HUDEP-2 (cell line): ENCODE data around the gene CD7.

Experiments
- DNase-seq, 76 experiments: peaks; one replicate each; lab custom pipeline; 2025; ENCODE audit not compliant: unreplicated experiment in 76 of 76; lab: John Stamatoyannopoulos, UW

CD7 gene

GRCh38 chr17:82316651-82317393, 586 bp downstream of the CD7 start:
- DNase-seq: no peak

DNA sequence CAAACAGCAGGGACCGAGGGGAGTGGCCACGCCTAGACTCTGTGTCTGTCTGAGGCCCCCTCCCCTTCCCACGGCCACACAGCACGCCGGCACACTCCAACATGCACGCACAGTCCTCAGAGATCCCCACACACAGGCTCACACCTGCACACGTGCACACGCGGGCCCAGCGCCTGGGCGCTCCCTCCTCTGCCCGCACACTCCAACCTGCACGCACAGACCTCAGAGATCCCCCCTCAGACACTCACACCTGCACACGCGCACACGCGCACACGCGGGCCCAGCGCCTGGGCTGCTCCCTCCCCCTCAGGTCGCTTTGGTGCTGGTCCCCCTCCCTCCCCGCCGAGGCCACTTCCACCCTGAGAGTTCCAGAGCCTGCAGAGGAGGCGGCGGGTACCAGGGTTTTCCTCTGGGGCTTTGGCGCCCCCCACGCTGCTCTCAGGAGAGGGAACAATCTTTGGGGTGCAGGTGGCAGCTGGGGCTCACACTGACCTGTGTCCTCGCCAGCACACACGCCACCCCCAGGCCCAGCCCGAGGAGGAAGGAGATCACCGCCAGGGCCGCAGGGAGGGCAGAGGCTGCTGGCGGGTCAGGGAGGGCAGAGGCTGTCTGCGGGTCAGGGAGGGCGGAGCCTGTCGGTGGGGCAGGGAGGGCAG, 1.6 kb downstream of the CD7 start:
- DNase-seq: no peak

DNA sequence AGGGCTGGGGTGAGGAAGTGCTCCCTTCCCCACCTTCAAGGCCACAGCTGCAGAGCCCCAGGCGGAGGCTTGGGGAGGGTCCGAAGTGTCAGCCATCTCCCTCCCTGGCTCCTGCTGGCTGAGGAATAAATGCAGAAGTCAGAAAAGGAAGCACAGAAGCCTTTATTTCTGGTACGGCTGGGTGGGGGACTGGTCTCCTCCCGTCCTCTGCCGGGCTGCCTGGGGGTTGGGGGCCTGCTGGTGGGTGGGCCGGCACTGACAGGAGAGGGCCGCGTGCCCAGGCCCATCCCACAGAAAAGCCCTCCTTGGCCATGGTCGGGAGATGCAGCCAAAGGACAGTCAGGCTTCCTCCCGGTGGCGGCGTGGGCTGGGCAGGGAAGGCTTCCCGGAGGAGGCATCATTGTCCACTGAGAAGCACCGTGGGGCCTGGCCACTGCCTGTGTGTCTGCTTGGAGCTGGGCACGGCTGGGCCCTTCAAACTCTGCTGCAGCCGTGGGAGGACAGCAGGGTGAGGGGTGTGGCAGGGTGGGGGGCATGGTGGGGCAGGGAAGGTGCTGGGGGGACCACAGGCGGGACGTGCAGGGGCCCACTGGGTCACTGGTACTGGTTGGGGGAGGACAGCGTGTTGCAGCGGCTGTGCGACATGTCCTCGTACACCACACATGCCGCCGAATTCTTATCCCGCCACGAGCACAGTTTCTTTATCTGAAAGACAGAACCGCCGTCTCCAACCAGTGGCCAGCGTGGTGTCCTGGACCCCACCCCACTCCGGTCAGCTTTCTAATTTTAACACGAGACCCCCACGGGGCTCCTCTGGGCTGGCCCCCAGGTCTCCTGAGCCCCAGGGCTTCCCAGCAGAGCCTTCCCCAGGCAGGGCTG, 2.4 kb downstream of the CD7 start:
- DNase-seq: no peak

- no peak for DNase-seq
These were observed 3.2 kb downstream of the CD7 start for GRCh38 chr17:82314012-82314726.

GRCh38 chr17:82313195-82314011, 4.0 kb downstream of the CD7 start:
- DNase-seq: no peak

DNA sequence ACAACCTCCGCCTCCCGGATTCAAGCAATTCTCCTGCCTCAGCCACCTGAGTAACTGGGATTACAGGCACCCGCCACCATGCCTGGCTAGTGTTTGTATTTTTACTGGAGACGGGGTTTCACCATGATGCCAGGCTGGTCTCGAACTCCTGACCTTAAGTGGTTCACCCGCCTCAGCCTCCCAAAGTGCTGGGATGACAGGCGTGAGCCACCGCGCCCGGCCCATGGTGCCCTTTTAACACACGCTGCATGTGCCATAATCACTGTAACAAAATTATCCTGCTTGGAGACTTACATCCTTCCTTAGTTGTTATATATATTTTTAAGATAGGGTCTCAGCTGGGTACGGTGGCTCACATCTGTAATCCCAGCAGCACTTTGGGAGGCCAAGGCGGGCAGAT, 5.4 kb downstream of the CD7 start:
- DNase-seq: no peak

- DNase-seq: no peak
These were observed 6.5 kb downstream of the CD7 start for GRCh38 chr17:82310877-82311276.

DNA sequence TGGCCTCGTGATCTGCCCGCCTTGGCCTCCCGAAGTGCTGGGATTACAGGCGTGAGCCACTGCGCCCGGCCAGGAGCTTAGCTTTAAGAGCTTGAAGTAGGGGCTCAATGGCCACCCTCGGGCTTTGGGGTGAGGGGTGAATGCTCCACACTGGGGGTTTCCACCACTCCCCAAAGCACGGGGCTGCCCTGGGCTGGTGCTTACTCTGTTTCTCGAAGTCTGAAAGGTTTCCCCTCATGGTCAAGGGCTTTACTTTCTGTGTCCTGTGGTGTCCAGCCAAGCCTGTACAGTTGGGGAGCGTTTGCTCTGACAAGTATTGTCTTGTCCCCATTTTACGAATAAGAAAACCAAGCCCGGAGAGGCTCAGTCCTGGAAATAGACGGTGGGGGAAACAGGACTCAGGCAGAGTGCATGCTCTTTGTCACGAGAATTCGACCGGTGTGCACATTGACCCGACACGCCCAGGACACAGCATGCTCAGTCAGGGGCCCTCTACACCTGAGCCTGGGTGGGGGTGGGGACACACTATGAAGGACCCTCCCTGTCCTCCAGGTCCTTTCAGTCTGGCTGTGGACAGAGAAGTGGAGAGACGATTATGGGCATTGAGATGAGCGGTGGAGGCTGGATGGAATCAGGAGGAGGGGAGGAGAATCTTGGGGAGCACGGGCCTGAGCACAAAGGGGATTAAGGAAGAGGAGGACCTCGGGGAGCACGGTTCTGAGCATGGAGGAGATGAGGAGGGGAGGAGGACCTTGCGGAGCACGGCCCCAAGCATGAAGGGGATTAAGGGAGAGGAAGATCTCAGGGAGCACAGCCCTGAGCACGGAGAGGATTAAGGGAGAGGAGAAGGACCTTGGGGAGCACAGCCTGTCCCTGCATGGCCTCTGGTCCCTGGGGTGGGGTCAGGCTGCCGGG, 7.5 kb downstream of the CD7 start:
- no peak for DNase-seq

- DNase-seq: no peak
These were observed 11.6 kb downstream of the CD7 start for GRCh38 chr17:82305727-82306300.

DNA sequence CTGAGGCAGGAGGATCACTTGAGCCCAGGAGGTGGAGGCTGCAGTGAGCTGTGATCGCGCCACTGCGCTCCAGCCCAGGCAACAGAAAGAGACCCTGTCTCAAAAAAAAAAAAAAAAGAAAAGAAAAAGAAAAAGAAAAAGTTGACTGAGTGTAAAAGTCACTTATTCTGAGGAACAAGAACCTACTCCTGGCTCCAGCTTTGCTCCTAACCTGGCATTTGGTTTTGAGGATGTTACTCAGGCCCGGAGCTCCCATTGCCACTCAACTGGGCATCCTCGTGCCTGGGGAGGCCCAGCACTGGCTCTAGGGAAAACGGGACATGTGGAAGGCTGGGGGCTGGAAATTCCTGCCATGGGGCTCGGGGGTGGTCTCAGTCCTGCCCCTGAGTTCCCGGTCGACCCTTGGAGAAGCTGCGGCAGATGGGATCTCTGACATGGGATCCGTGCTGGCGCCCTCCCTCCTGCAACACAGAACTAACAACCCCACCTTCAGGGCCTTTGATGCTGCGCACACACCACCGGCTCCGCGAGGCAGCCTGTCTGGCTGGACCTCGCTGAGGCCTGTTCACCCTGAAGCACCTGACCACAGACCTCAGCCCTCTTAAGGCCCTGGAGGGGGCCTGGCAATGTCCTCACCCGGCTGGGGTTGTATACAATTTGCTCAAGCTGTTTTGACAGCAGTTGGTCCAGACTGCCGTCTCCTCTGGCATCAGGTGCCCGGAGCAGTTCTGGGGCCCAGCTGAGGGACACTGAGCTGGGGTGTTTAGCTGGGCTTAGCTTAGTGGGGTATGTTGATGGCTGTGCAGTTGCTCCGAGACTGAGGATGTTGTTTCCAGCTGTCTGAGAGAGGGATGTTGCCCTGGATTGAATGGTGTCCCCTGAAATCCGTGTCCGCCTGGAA, 12.3 kb downstream of the CD7 start:
- no peak for DNase-seq

DNA sequence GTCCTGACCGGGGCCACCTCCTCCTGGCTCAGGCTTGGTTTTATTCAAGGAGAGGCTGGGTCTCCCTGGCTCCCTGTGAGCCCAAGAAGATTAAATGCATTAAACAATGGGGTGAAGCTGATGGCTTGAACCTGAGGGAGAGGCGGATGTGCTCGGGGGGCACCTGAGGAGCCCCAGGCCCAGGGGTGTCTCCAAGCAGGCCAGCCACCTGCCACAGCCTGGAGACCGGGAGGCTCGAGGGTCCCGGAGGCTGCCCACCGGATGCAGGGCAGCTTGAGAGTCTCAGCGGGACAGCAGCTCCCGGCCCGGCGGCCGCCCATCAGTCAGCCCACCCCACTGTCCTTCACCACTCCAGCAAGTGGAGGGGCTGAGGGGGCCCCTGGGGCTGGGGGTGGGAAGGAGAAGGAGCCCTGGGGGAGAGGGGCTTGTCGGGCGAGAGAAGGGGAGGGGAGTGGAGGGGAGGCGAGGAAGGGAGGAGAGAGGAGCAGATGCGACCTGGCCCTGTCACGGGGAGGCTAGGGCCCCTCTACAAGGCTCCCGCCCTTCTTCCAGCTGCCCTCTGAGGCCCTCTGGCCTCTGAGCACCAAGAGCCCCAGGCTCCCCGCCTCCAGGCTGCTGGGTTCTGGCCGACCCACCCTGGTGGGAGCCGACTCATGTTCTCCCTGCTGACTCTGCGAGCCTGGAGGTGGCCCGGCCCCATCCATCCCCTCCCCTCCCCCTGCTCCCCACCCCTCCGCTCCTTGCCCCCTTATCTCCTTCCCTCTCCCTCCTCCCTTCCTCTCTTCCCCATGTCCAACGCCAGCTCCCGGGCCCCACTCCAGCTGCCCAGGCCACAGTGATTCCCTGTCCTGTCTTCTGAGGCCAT, 13.2 kb downstream of the CD7 start:
- no peak for DNase-seq

GRCh38 chr17:82302991-82303943, 14.1 kb downstream of the CD7 start:
- no peak for DNase-seq

- DNase-seq: no peak
These were observed 14.8 kb downstream of the CD7 start for GRCh38 chr17:82302568-82302963.

GRCh38 chr17:82301916-82302567, 15.4 kb downstream of the CD7 start:
- DNase-seq: no peak

DNA sequence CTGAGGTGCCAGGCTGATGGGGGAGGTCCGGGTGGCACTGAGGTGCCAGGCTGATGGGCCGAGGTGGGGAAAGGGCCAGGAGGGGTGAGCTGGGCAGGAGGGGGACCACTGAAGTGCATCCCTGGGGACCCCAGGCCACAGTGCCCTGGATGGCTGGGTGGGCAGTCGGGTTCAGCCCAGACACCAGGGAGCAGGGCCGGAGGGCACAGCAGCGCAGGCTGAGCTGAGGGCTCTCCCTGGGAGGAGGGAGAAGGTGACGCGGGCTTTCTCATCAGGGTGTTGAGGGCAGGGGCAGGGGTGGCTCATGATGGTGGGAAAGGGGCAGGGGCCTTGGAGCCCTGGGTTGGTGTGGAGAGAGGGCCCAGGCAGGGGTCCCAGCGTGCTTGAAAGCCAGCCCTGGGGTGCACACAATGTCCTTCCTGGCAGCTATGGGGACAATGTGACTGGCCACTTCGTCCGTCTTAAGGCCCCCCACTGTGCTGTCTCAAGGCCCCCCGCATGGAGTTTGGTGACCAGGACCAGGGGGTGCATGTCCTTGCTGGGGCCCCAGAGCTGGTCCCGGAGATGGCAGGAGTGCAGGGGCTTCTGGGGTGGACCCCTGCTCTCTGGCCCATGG, 16.0 kb downstream of the CD7 start:
- DNase-seq: no peak
